ENCODE data around the gene NFKBIE.

DNA sequence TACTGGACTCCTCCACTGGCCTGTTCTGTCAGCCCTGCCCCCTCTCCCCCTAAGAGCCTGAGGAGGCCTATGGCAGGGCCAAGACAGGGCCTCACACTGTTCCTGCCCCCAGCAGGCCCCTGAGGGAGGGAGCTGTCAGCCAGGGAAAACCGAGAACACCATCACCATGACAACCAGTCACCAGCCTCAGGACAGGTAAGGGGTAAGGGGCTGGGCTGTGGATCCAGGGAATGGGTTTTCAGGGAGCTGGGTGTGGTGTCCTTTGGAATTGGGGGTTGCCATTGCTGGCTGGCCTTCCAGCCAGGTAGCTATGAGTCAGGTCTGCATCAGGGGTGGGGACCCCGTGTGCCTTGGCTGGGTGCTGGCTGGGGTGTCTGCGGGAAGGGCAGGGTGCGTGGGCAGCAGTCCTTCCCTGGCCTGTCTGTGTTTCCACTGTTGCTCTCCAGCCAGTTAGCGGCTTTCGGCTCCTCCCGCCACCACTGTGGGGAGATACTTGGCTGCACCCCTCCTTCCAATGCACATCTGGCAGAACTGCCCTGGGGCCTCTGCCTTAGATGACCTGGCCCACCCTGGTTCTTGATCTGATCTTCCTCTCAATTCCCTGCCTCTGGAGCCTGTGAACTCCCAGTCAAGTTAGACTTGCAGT lies 38.1 kb downstream of the NFKBIE start:
- TF ChIP-seq, protein P1, sequence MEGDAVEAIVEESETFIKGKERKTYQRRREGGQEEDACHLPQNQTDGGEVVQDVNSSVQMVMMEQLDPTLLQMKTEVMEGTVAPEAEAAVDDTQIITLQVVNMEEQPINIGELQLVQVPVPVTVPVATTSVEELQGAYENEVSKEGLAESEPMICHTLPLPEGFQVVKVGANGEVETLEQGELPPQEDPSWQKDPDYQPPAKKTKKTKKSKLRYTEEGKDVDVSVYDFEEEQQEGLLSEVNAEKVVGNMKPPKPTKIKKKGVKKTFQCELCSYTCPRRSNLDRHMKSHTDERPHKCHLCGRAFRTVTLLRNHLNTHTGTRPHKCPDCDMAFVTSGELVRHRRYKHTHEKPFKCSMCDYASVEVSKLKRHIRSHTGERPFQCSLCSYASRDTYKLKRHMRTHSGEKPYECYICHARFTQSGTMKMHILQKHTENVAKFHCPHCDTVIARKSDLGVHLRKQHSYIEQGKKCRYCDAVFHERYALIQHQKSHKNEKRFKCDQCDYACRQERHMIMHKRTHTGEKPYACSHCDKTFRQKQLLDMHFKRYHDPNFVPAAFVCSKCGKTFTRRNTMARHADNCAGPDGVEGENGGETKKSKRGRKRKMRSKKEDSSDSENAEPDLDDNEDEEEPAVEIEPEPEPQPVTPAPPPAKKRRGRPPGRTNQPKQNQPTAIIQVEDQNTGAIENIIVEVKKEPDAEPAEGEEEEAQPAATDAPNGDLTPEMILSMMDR (IDR thresholded peaks at IDR 0.05): no peak
- no peak for TF ChIP-seq POLR2AphosphoS5 (IDR thresholded peaks at IDR 0.05)

All from esophagus muscularis mucosa (tissue), 3 donors.